ENCODE measurements around the gene LIPE. TPM values are rescaled to one million over a fixed set of nuclear protein-coding genes. Genes with fewer than 3 reads are reported as not detected.
A peak's percentile ranks its signal among the peaks of the same experiment; 100 is the strongest.

LIPE gene
- total RNA-seq, 1 experiment from 2014 or later: 6.8 TPM

DNA sequence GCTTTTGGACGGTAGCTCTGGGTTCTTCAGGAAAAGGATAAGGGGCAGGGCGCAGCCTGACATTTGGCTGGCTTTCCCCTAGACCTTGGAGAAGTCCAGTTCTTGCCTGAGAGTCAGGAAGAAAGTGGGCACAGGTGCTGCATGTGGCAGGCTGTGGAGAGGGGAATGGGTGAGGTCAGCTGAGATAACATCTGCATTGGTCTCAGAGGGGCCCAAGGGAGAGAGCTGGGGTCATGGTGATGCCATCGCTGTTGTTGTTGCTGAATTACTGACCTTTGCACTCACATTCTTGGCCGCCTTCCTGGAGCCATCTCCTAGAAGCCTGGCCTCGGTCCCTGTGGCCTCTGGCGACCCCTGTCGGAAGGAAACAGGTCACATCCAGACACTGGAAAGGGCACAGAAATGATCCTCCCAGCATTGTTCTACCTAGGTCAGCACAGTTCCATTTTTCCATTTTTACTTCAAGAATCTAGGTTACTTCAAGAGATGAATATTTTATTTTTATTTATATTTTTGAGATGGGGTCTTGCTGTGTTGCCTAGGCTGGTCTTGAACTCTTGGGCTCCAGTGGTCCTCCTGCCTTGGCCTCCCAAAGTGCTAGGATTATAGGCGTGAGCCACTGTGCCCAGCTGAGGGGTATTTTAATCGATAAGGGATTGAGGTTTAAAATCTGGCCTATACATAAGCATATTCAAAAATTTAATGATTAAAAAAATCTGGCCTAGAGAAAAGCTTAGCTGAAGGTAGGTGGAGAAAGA lies 6.5 kb upstream of the LIPE start:
- Histone ChIP-seq H3K4me3 (ENCODE audit: low read depth, low read length, poor library complexity, severe bottlenecking) (no peak overlapping the region), H3K9me3 (ENCODE audit: low read depth, low read length, poor library complexity, severe bottlenecking) (no peaks in the 10 kb centered on the region), H3K27me3 (replicated peaks; ENCODE audit: insufficient read depth, low read depth, low read length, poor library complexity) (no peaks in the 10 kb centered on the region), H3K4me1 (ENCODE audit: insufficient read depth, low read length, poor library complexity, severe bottlenecking) (no peaks in the 10 kb centered on the region), H3K36me3 (ENCODE audit: insufficient read depth, low read length, poor library complexity, severe bottlenecking) (no peaks in the 10 kb centered on the region), H3K27ac (ENCODE audit: low read depth, low read length, poor library complexity, severe bottlenecking) (no peak overlapping the region)
- intact Hi-C loops (cut with micrococcal nuclease; ENCODE audit: unreplicated experiment): no loop called here
- no TSS peak for BruUV-seq (replicated peaks)
- peak; percentile 51 for DNase-seq (ENCODE audit: low spot score)
- TF ChIP-seq, protein P1, sequence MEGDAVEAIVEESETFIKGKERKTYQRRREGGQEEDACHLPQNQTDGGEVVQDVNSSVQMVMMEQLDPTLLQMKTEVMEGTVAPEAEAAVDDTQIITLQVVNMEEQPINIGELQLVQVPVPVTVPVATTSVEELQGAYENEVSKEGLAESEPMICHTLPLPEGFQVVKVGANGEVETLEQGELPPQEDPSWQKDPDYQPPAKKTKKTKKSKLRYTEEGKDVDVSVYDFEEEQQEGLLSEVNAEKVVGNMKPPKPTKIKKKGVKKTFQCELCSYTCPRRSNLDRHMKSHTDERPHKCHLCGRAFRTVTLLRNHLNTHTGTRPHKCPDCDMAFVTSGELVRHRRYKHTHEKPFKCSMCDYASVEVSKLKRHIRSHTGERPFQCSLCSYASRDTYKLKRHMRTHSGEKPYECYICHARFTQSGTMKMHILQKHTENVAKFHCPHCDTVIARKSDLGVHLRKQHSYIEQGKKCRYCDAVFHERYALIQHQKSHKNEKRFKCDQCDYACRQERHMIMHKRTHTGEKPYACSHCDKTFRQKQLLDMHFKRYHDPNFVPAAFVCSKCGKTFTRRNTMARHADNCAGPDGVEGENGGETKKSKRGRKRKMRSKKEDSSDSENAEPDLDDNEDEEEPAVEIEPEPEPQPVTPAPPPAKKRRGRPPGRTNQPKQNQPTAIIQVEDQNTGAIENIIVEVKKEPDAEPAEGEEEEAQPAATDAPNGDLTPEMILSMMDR (conservative IDR thresholded peaks at IDR 0.05; ENCODE audit: low read depth, low read length): peak; percentile 64
- no peak for TF ChIP-seq EZH2 (IDR thresholded peaks at IDR 0.05; ENCODE audit: borderline replicate concordance, low read depth, low read length, poor library complexity, severe bottlenecking)
- ChIA-PET CTCF (no interaction called here), POLR2A (ENCODE audit: low non-redundant PET) (no interaction called here)

DNA sequence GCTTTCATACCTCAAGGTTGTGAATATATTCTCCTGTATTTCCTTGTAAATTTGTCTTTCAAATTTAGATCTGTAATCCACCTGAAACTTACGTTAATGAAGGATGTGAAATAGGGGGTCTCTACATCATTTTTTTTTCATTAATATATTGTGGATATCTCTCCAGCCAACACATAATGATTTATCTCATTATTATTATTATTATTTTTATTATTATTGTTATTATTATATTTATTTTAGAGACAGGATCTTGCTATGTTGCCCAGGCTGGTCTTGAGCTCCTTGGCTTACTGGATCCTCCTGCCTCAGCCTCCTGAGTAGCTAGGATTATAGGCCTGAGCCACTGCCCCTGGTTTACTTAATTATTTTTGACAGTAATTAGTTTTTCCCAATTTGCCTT lies 4.3 kb upstream of the LIPE start:
- no peak overlapping the region for H3K4me3 ChIP-seq (ENCODE audit: low read depth, low read length, poor library complexity, severe bottlenecking)
- no peak for TF ChIP-seq EZH2 (IDR thresholded peaks at IDR 0.05; ENCODE audit: borderline replicate concordance, low read depth, low read length, poor library complexity, severe bottlenecking)
- TF ChIP-seq, protein P1 (conservative IDR thresholded peaks at IDR 0.05; ENCODE audit: low read depth, low read length): no peak
- ChIA-PET POLR2A (ENCODE audit: low non-redundant PET) (no interaction called here), CTCF (no interaction called here)
- DNase-seq (ENCODE audit: low spot score): no peak
- no peaks in the 10 kb centered on the region for H3K36me3 ChIP-seq (ENCODE audit: insufficient read depth, low read length, poor library complexity, severe bottlenecking)
- H3K4me1 ChIP-seq (ENCODE audit: insufficient read depth, low read length, poor library complexity, severe bottlenecking): no peaks in the 10 kb centered on the region
- intact Hi-C loops (cut with micrococcal nuclease; ENCODE audit: unreplicated experiment): no loop called here
- no peaks in the 10 kb centered on the region for H3K27me3 ChIP-seq (replicated peaks; ENCODE audit: insufficient read depth, low read depth, low read length, poor library complexity)
- no peak overlapping the region for H3K27ac ChIP-seq (ENCODE audit: low read depth, low read length, poor library complexity, severe bottlenecking)
- no peaks in the 10 kb centered on the region for H3K9me3 ChIP-seq (ENCODE audit: low read depth, low read length, poor library complexity, severe bottlenecking)
- no TSS peak for BruUV-seq (replicated peaks)

DNA sequence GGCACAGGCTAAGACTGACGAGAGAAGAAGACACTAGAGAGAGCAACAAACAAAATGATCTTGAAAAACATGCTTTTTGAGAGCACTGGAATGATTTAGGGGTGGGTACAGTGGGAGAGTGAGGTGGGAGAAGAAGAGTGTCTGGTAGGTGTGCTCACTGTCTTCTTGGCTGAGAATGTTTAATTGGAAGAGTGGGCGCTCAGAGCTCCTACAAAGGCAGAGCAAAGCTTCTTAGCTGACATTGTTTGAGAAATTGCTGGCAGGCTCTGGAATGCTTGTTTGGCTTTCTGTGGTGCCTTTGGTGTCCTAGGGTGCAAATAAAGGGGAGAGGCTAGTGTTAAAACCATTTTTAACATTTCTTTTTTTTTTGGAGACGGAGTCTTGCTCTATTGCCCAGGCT lies 1.5 kb upstream of the LIPE start:
- ChIA-PET CTCF (no interaction called here), POLR2A (ENCODE audit: low non-redundant PET) (no interaction called here)
- no peaks in the 10 kb centered on the region for H3K27me3 ChIP-seq (replicated peaks; ENCODE audit: insufficient read depth, low read depth, low read length, poor library complexity)
- H3K9me3 ChIP-seq (ENCODE audit: low read depth, low read length, poor library complexity, severe bottlenecking): no peaks in the 10 kb centered on the region
- no peaks in the 10 kb centered on the region for H3K36me3 ChIP-seq (ENCODE audit: insufficient read depth, low read length, poor library complexity, severe bottlenecking)
- no peak overlapping the region for H3K27ac ChIP-seq (ENCODE audit: low read depth, low read length, poor library complexity, severe bottlenecking)
- H3K4me1 ChIP-seq (ENCODE audit: insufficient read depth, low read length, poor library complexity, severe bottlenecking): no peaks in the 10 kb centered on the region
- TF ChIP-seq, protein P1 (conservative IDR thresholded peaks at IDR 0.05; ENCODE audit: low read depth, low read length): no peak
- no peak for TF ChIP-seq EZH2 (IDR thresholded peaks at IDR 0.05; ENCODE audit: borderline replicate concordance, low read depth, low read length, poor library complexity, severe bottlenecking)
- DNase-seq (ENCODE audit: low spot score): no peak
- H3K4me3 ChIP-seq (ENCODE audit: low read depth, low read length, poor library complexity, severe bottlenecking): no peak overlapping the region
- intact Hi-C loops (cut with micrococcal nuclease; ENCODE audit: unreplicated experiment): no loop called here
- no TSS peak for BruUV-seq (replicated peaks)

Measured in A673 (cell line).